C4-2B (cell line): ENCODE data around the gene CELA1.

Experiments
- ZFX ChIP-seq: fragments of 450-650 bp; IDR thresholded peaks from 2 replicates; pipeline ENCODE4 v1.6.1; 2017
- TF ChIP-seq, protein P1 (sequence below): fragments of 450-650 bp; conservative IDR thresholded peaks from 2 replicates; pipeline ENCODE4 v1.5.1; 2017; ENCODE audit warnings: mild to moderate bottlenecking

DNA sequence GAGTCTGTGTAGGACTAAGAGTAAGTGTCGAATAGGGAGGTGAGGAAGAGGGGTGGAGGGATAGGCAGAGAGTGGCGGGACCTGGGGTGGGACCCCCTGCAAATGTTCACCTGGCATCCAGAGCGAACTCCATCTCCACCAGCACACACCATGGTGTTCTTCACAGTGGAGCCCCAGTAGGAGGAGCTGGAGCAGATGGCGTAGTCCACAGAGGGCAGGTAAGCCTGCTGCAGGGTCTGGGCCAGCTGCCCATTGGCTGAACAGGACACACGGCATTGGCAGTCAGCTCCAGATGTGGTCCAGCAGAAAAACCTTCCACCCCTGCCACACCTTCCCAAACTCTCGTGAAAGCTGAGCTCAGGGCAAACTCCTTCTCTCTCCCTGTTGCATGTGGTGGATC lies 6.7 kb downstream of the CELA1 start:
- TF ChIP-seq, protein P1, sequence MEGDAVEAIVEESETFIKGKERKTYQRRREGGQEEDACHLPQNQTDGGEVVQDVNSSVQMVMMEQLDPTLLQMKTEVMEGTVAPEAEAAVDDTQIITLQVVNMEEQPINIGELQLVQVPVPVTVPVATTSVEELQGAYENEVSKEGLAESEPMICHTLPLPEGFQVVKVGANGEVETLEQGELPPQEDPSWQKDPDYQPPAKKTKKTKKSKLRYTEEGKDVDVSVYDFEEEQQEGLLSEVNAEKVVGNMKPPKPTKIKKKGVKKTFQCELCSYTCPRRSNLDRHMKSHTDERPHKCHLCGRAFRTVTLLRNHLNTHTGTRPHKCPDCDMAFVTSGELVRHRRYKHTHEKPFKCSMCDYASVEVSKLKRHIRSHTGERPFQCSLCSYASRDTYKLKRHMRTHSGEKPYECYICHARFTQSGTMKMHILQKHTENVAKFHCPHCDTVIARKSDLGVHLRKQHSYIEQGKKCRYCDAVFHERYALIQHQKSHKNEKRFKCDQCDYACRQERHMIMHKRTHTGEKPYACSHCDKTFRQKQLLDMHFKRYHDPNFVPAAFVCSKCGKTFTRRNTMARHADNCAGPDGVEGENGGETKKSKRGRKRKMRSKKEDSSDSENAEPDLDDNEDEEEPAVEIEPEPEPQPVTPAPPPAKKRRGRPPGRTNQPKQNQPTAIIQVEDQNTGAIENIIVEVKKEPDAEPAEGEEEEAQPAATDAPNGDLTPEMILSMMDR = no peak
- TF ChIP-seq ZFX = no peak
